HG02938 (cell line): ENCODE measurements around the gene OR51G2.
"Not testable (repeated sequence)": the region's sequence is repeated elsewhere in the genome, so short reads cannot be mapped to it uniquely, and the experiment has no call there.

Source experiments
- ATAC-seq: cut with Tn5 transposase; IDR thresholded peaks from one replicate; pipeline ENCODE4 v1.9.1; 2021; ENCODE audit warnings: mild to moderate bottlenecking, moderate library complexity; ENCODE audit not compliant: unreplicated experiment

OR51G2 gene

GRCh38 chr11:4919250-4919649 is at the start of gene OR51G2:
OR51G2 (minus strand) TSS chr11:4919350; CDS start chr11:4915663, 3,687 bp downstream.
- no peak for ATAC-seq

- ATAC-seq = no peak
These were observed 43.7 kb upstream of the OR51G2 start for GRCh38 chr11:4962816-4963215.

GRCh38 chr11:4960877-4961276 is 41.7 kb upstream of the OR51G2 start:
- ATAC-seq = no peak

- no peak for ATAC-seq
These were observed 38.2 kb upstream of the OR51G2 start for GRCh38 chr11:4957396-4957795.

GRCh38 chr11:4955613-4956012 is 36.5 kb upstream of the OR51G2 start, which contains the start of gene OR51A2:
OR51A2 (minus strand) TSS chr11:4955713; CDS start chr11:4955713, 0 bp downstream.
- not testable (repeated sequence) for ATAC-seq

- ATAC-seq = no peak
These were observed 28.4 kb upstream of the OR51G2 start, which contains the start of gene OR51A4 for GRCh38 chr11:4947505-4947904. OR51A4 (minus strand) TSS chr11:4947605; CDS start chr11:4947100, 505 bp downstream.

GRCh38 chr11:4936745-4937144 is 17.6 kb upstream of the OR51G2 start:
- no peak for ATAC-seq

GRCh38 chr11:4932751-4933150 is 13.6 kb upstream of the OR51G2 start:
- no peak for ATAC-seq

GRCh38 chr11:4926608-4927007 is 7.5 kb upstream of the OR51G2 start:
- ATAC-seq = no peak

- ATAC-seq = no peak
These were observed 5.1 kb upstream of the OR51G2 start, which contains the start of gene OR51G1 for GRCh38 chr11:4924239-4924638. OR51G1 (minus strand) TSS chr11:4924339; CDS start chr11:4924339, 0 bp downstream.

- ATAC-seq = no peak
These were observed 3.2 kb upstream of the OR51G2 start for GRCh38 chr11:4922304-4922703.

- ATAC-seq = no peak
These were observed 2.6 kb upstream of the OR51G2 start for GRCh38 chr11:4921796-4922195.

GRCh38 chr11:4916581-4916980 is 2.6 kb downstream of the OR51G2 start:
- no peak for ATAC-seq

GRCh38 chr11:4903484-4903883 is 15.7 kb downstream of the OR51G2 start, which contains the start of gene OR51A7:
OR51A7 (plus strand) TSS chr11:4903783; CDS start chr11:4907370, 3,587 bp downstream.
- no peak for ATAC-seq

GRCh38 chr11:4891996-4892640 is 27.0 kb downstream of the OR51G2 start:
- ATAC-seq = no peak

- no peak for ATAC-seq
These were observed 28.9 kb downstream of the OR51G2 start for GRCh38 chr11:4890279-4890678.

GRCh38 chr11:4887591-4887990 is 31.6 kb downstream of the OR51G2 start:
- no peak for ATAC-seq

- ATAC-seq = no peak
These were observed 33.0 kb downstream of the OR51G2 start for GRCh38 chr11:4886186-4886585.

GRCh38 chr11:4884361-4884760 is 34.8 kb downstream of the OR51G2 start:
- ATAC-seq = no peak

GRCh38 chr11:4882543-4882942 is 36.6 kb downstream of the OR51G2 start:
- ATAC-seq = no peak

- ATAC-seq = no peak
These were observed 37.2 kb downstream of the OR51G2 start, which contains the start of gene OR51T1 for GRCh38 chr11:4881860-4882500. OR51T1 (plus strand) TSS chr11:4881900; CDS start chr11:4881900, 0 bp downstream.

- ATAC-seq = no peak
These were observed 38.0 kb downstream of the OR51G2 start for GRCh38 chr11:4881188-4881587.
